Stimulated activated CD4-positive, alpha-beta T cell treated with anti-CD3 and anti-CD28 coated beads, Interleukin-15, amount 100 ng/mL, for 48 hours (primary cell): ENCODE data around the gene EMC6.

ENCODE experiments used
- DNase-seq, 2 donors: peaks; one replicate each; pipeline ENCODE4 v3.0.0-alpha.2; 2020; ENCODE audit warnings: low read depth in 2 of 2

Gene EMC6

GRCh38 chr17:3708366-3708765, 39.8 kb downstream of the EMC6 start:
- no peak for DNase-seq

GRCh38 chr17:3710951-3711383, 42.4 kb downstream of the EMC6 start:
- peak; percentile 61 to 73 for DNase-seq

- peak in 1 of 2 donors; percentile 27 for DNase-seq
Measured at GRCh38 chr17:3712811-3713463, 44.3 kb downstream of the EMC6 start.

- no peak for DNase-seq
Measured at GRCh38 chr17:3715296-3715695, 46.7 kb downstream of the EMC6 start.

- DNase-seq: no peak
Measured at GRCh38 chr17:3718201-3718600, 49.6 kb downstream of the EMC6 start.

GRCh38 chr17:3719265-3719664, 50.7 kb downstream of the EMC6 start:
- no peak for DNase-seq
